Type B pancreatic cell (in vitro differentiated cells): ENCODE measurements around the gene TAS2R20. TPM values are rescaled to one million over a fixed set of nuclear protein-coding genes. Genes with fewer than 3 reads are reported as not detected.

ENCODE experiments used
- DNase-seq: peaks from one replicate; pipeline ENCODE4 v3.0.0; 2021; ENCODE audit warnings: mixed read lengths; ENCODE audit not compliant: unreplicated experiment; ENCODE audit errors: extremely low spot score
- H3K27ac Mint-ChIP-seq: 2 replicates; pipeline ENCODE4 v1.8.0; 2021; ENCODE audit warnings: mild to moderate bottlenecking, mixed read lengths
- H3K27me3 Mint-ChIP-seq: 2 replicates; pipeline ENCODE4 v1.8.0; 2021; ENCODE audit warnings: mixed read lengths
- H3K36me3 Mint-ChIP-seq: 2 replicates; pipeline ENCODE4 v1.8.0; 2021; ENCODE audit warnings: mixed read lengths
- H3K4me1 Mint-ChIP-seq: one replicate; pipeline ENCODE4 v1.8.0; 2021; ENCODE audit warnings: mixed read lengths; ENCODE audit not compliant: unreplicated experiment
- H3K4me3 Mint-ChIP-seq: 2 replicates; pipeline ENCODE4 v1.8.0; 2021; ENCODE audit warnings: mild to moderate bottlenecking, mixed read lengths
- H3K9me3 Mint-ChIP-seq: 2 replicates; pipeline ENCODE4 v1.8.0; 2021; ENCODE audit warnings: mixed read lengths
- CTCF ChIP-seq: fragments of 200-600 bp; sonication (generic); conservative IDR thresholded peaks from 2 replicates; pipeline ENCODE4 v1.5.0; 2021; ENCODE audit warnings: antibody characterized with exemption, mild to moderate bottlenecking
- total RNA-seq: library from RNA; stranded (reverse); gene quantifications from 2 replicates; pipeline ENCODE4 v1.2.1, GENCODE V29; 2021; ENCODE audit warnings: low replicate concordance

The TAS2R20 gene
- total RNA-seq, 1 donor from 2014 or later = 2.1 TPM

- H3K4me3 Mint-ChIP-seq = no peak overlapping the region
- no peak overlapping the region for H3K27ac Mint-ChIP-seq
- H3K36me3 Mint-ChIP-seq = peaks cover 34% of the 10 kb centered on the region
- no peak for DNase-seq
- H3K9me3 Mint-ChIP-seq = peaks cover 8% of the 10 kb centered on the region
- no peak for TF ChIP-seq CTCF
- H3K4me1 Mint-ChIP-seq = no peaks in the 10 kb centered on the region
- no peaks in the 10 kb centered on the region for H3K27me3 Mint-ChIP-seq
Measured at GRCh38 chr12:11026118-11026517, 28.0 kb upstream of the TAS2R20 start.

- H3K9me3 Mint-ChIP-seq = peaks cover 8% of the 10 kb centered on the region
- no peak for TF ChIP-seq CTCF
- no peaks in the 10 kb centered on the region for H3K27me3 Mint-ChIP-seq
- H3K36me3 Mint-ChIP-seq = peaks cover 32% of the 10 kb centered on the region
- no peak overlapping the region for H3K27ac Mint-ChIP-seq
- no peak for DNase-seq
- H3K4me3 Mint-ChIP-seq = no peak overlapping the region
- no peaks in the 10 kb centered on the region for H3K4me1 Mint-ChIP-seq
Measured at GRCh38 chr12:11023387-11023786, 25.3 kb upstream of the TAS2R20 start.

- no peak within 1 kb of the TSS for H3K27ac Mint-ChIP-seq
- no peak for TF ChIP-seq CTCF
- H3K4me3 Mint-ChIP-seq = no peak within 1 kb of the TSS
Measured at GRCh38 chr12:11022520-11022919, 24.4 kb upstream of the TAS2R20 start, which contains the start of gene TAS2R19. Gene TAS2R19 (minus strand): TSS chr12:11022620. CDS start chr12:11022571, 49 bp downstream.

GRCh38 chr12:11016937-11017336 lies 18.8 kb upstream of the TAS2R20 start:
- no peaks in the 10 kb centered on the region for H3K9me3 Mint-ChIP-seq
- H3K4me3 Mint-ChIP-seq = no peak overlapping the region
- H3K27me3 Mint-ChIP-seq = no peaks in the 10 kb centered on the region
- peaks cover 41% of the 10 kb centered on the region for H3K36me3 Mint-ChIP-seq
- no peak for TF ChIP-seq CTCF
- H3K4me1 Mint-ChIP-seq = peaks cover 3% of the 10 kb centered on the region
- H3K27ac Mint-ChIP-seq = no peak overlapping the region
- DNase-seq = no peak

More at GRCh38 chr12:11022520-11022919, 24.4 kb upstream of the TAS2R20 start, which contains the start of gene TAS2R19:
- Mint-ChIP-seq H3K36me3 (peaks cover 34% of the 10 kb centered on the region), H3K27me3 (no peaks in the 10 kb centered on the region), H3K4me1 (no peaks in the 10 kb centered on the region), H3K9me3 (peaks cover 8% of the 10 kb centered on the region)
- no peak for DNase-seq

- H3K4me3 Mint-ChIP-seq = no peak overlapping the region
- peaks cover 3% of the 10 kb centered on the region for H3K4me1 Mint-ChIP-seq
- no peak overlapping the region for H3K27ac Mint-ChIP-seq
- no peaks in the 10 kb centered on the region for H3K9me3 Mint-ChIP-seq
- TF ChIP-seq CTCF = no peak
- DNase-seq = no peak
- peaks cover 41% of the 10 kb centered on the region for H3K36me3 Mint-ChIP-seq
- H3K27me3 Mint-ChIP-seq = no peaks in the 10 kb centered on the region
Measured at GRCh38 chr12:11015775-11016430, 17.8 kb upstream of the TAS2R20 start.
